SU-DHL-6 (cell line): Measurements from ENCODE around the gene MTHFD2.

Experiments used
- H2AFZ ChIP-seq: fragments of 200-600 bp; sonication (generic); 2 replicates; pipeline ENCODE4 v1.6.1; 2014; ENCODE audit warnings: low read depth, mild to moderate bottlenecking, moderate library complexity, mixed read lengths, antibody characterized with exemption, low read length; ENCODE audit not compliant: severe bottlenecking
- H3F3A ChIP-seq: fragments of 200-600 bp; shearing (Covaris generic); 2 replicates; pipeline ENCODE4 v1.6.0; 2016; ENCODE audit warnings: antibody characterized with exemption, mild to moderate bottlenecking; ENCODE audit not compliant: insufficient read depth
- H3K27ac ChIP-seq: fragments of 200-600 bp; sonication (generic); 2 replicates; pipeline ENCODE4 v1.5.1; 2016; ENCODE audit warnings: low read depth, mild to moderate bottlenecking, low read length, moderate library complexity, mixed read lengths
- H3K27me3 ChIP-seq: fragments of 200-600 bp; sonication (generic), shearing (Covaris generic); 2 replicates; pipeline ENCODE4 v1.6.0; 2014; ENCODE audit warnings: mild to moderate bottlenecking, low read length
- H3K36me3 ChIP-seq: fragments of 200-600 bp; sonication (generic); 2 replicates; pipeline ENCODE4 v1.6.1; 2014; ENCODE audit warnings: mild to moderate bottlenecking, low read length, mixed read lengths
- H3K4me2 ChIP-seq: fragments of 300-600, 200-600 bp; shearing (Covaris generic), sonication (generic); 2 replicates; pipeline ENCODE4 v1.6.0; 2014; ENCODE audit warnings: low read length, low read depth, mild to moderate bottlenecking; ENCODE audit not compliant: poor library complexity, severe bottlenecking
- H3K4me3 ChIP-seq: fragments of 200-600 bp; sonication (generic); 2 replicates; pipeline ENCODE4 v1.5.1; 2014; ENCODE audit warnings: antibody characterized with exemption, low read length, mild to moderate bottlenecking, mixed read lengths; ENCODE audit not compliant: insufficient read depth, poor library complexity, severe bottlenecking
- H3K79me2 ChIP-seq: fragments of 200-600 bp; sonication (generic); 2 replicates; pipeline ENCODE4 v1.6.1; 2014; ENCODE audit warnings: mild to moderate bottlenecking, low read length, moderate library complexity; ENCODE audit not compliant: insufficient read depth
- H3K9ac ChIP-seq: fragments of 200-600 bp; sonication (generic); 2 replicates; pipeline ENCODE4 v1.7.0; 2014; ENCODE audit warnings: mild to moderate bottlenecking, low read length
- H3K9me2 ChIP-seq: fragments of 200-600 bp; sonication (generic); replicated peaks from 2 replicates; pipeline ENCODE4 v1.6.1; 2014; ENCODE audit warnings: low read length; ENCODE audit not compliant: insufficient read depth
- H3K9me3 ChIP-seq: fragments of 200-600 bp; sonication (generic); 2 replicates; pipeline ENCODE4 v1.6.1; 2014; ENCODE audit warnings: low read length, mixed read lengths; ENCODE audit not compliant: insufficient read depth
- H4K20me1 ChIP-seq: fragments of 200-600 bp; sonication (generic); 2 replicates; pipeline ENCODE4 v1.6.1; 2014; ENCODE audit warnings: low read depth, mild to moderate bottlenecking, antibody characterized with exemption, low read length, moderate library complexity, mixed read lengths
- EZH2phosphoT487 ChIP-seq: fragments of 200-600 bp; sonication (generic), shearing (Covaris generic); conservative IDR thresholded peaks from 2 replicates; pipeline ENCODE4 v1.6.1; 2018; ENCODE audit warnings: mild to moderate bottlenecking, antibody characterized with exemption, low read length, moderate library complexity, mixed read lengths
- TF ChIP-seq, protein P1 (sequence below): fragments of 200-600 bp; sonication (generic); IDR thresholded peaks from one replicate; pipeline ENCODE4 v1.5.1; 2017; ENCODE audit warnings: antibody characterized with exemption, mild to moderate bottlenecking, low read length, moderate library complexity; ENCODE audit not compliant: insufficient read depth, poor library complexity, severe bottlenecking

The MTHFD2 gene

GRCh38 chr2:74264281-74264680 is 65.9 kb downstream of the MTHFD2 start:
- H3K4me3 ChIP-seq, result no peak overlapping the region
- no peaks in the 10 kb centered on the region for H3K79me2 ChIP-seq
- H2AFZ ChIP-seq, result no peak overlapping the region
- TF ChIP-seq, protein P1, sequence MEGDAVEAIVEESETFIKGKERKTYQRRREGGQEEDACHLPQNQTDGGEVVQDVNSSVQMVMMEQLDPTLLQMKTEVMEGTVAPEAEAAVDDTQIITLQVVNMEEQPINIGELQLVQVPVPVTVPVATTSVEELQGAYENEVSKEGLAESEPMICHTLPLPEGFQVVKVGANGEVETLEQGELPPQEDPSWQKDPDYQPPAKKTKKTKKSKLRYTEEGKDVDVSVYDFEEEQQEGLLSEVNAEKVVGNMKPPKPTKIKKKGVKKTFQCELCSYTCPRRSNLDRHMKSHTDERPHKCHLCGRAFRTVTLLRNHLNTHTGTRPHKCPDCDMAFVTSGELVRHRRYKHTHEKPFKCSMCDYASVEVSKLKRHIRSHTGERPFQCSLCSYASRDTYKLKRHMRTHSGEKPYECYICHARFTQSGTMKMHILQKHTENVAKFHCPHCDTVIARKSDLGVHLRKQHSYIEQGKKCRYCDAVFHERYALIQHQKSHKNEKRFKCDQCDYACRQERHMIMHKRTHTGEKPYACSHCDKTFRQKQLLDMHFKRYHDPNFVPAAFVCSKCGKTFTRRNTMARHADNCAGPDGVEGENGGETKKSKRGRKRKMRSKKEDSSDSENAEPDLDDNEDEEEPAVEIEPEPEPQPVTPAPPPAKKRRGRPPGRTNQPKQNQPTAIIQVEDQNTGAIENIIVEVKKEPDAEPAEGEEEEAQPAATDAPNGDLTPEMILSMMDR, result no peak
- TF ChIP-seq EZH2phosphoT487, result no peak
- H3K9ac ChIP-seq, result no peak overlapping the region
- no peak overlapping the region for H3K4me2 ChIP-seq
- H4K20me1 ChIP-seq, result no peaks in the 10 kb centered on the region
- H3K27me3 ChIP-seq, result no peaks in the 10 kb centered on the region
- no peaks in the 10 kb centered on the region for H3K36me3 ChIP-seq
- H3K9me2 ChIP-seq, result no peaks in the 10 kb centered on the region
- H3F3A ChIP-seq, result no peaks in the 10 kb centered on the region
- no peaks in the 10 kb centered on the region for H3K9me3 ChIP-seq
- no peak overlapping the region for H3K27ac ChIP-seq

GRCh38 chr2:74267068-74267467 is 68.7 kb downstream of the MTHFD2 start:
- TF ChIP-seq, protein P1, result peak; percentile 48
- no peak for TF ChIP-seq EZH2phosphoT487
- Histone ChIP-seq H3K9me3 (no peaks in the 10 kb centered on the region), H3F3A (no peaks in the 10 kb centered on the region), H3K4me2 (no peak overlapping the region), H3K36me3 (no peaks in the 10 kb centered on the region), H4K20me1 (no peaks in the 10 kb centered on the region), H2AFZ (no peak overlapping the region), H3K27me3 (no peaks in the 10 kb centered on the region), H3K9me2 (no peaks in the 10 kb centered on the region), H3K9ac (no peak overlapping the region), H3K79me2 (no peaks in the 10 kb centered on the region), H3K4me3 (no peak overlapping the region), H3K27ac (no peak overlapping the region)
